Left hindlimb (tissue), 1 donor: Measurements from ENCODE around the gene VAX1.
A peak's percentile ranks its signal among the peaks of the same experiment; 100 is the strongest.
"Not testable (repeated sequence)": the region's sequence is repeated elsewhere in the genome, so short reads cannot be mapped to it uniquely, and the experiment has no call there.

Source experiments
- DNase-seq: peaks from one replicate; pipeline ENCODE4 v3.0.0-alpha.2; 2018

The VAX1 gene, protein sequence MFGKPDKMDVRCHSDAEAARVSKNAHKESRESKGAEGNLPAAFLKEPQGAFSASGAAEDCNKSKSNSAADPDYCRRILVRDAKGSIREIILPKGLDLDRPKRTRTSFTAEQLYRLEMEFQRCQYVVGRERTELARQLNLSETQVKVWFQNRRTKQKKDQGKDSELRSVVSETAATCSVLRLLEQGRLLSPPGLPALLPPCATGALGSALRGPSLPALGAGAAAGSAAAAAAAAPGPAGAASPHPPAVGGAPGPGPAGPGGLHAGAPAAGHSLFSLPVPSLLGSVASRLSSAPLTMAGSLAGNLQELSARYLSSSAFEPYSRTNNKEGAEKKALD

DNA sequence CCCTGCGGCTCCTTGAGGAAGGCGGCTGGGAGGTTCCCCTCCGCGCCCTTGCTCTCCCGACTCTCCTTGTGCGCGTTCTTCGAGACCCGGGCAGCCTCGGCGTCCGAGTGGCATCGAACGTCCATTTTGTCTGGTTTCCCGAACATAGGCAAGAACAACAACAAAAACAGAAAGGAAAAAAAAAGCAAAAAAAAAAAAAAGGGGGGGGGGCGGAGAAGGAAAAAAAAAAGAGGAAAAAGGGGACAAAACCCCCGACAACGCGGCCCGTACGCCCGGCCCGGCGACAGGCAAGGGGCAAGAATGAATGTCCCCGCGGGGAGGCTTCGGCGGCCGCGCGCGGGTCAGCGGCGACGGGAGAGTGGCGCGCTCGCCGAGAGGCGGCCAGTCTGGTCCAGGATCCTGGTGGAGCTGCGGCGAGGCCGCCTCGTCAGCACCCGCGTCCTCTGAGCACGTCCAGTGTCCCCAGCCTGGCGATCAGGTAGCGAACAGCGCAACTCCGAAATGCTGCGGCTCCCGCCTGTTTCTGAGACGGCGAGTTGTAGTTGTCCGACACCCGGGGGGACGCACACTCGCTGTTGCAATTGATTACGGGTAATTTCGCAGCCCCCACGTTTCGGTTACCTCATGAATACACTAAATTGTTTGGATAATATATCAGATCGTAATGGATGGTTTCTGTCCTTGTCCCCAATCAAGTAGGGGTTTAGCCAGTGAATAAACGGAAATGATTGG, at the start of gene VAX1:
TSS of gene VAX1 (minus strand) at position 360 of the 732 bp plus-strand sequence. CDS start at position 146, 214 bp downstream.
- no peak for DNase-seq

DNA sequence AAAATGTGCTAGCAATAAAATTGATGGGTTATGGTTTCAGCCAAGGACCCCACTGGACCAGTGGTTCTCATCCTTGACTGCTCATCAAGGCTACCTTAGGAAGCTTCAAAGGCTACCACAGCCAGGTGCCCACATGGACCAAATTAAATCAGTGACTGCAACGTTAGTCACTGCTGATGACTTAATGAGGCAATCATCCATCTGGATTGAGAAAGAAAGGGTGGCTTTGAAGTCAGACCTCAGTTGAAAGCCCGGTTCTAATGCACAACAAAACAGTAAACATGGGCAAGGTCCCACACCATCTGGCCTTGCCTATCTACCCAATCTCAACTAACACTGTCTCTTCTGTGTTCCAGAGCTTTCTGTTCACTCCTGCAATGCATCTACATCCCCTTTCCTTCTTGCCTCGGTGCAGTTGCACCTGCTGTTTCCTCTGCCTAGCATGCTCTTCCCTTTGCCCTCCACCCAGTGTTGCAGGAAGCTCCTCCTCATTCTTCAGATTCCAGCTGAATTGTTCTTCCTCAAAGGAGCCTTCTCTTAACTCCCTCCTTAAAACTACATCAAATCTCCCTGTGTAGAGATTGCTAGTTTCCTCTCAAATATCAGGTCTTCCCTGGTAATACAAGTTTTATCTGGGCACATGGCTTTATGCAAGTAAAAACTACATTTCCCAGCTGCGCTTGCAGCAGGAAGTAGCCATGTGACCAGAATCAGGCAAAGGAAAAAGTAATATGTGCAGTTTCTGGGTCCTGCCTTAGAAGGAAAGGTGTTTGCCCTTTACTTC, 49.0 kb upstream of the VAX1 start:
- no peak for DNase-seq

DNA sequence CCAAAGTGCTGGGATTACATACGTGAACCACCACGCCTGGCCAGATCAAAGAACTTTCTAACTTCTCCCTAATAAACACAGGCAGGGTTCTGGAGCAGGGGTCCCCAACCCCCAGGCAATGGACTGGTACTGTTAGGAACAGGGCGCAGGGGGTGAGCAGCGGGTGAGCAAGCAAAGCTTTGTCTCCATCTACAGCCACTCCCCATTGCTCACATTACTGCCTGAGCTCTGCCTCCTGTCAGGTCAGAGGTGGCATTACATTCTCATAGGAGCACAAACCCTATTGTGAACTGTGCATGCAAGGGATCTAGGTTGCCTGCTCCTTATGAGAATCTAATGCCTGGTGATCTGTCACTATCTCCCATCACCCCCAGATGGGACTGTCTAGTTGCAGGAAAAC, 47.7 kb upstream of the VAX1 start:
- DNase-seq = not testable (repeated sequence)

DNA sequence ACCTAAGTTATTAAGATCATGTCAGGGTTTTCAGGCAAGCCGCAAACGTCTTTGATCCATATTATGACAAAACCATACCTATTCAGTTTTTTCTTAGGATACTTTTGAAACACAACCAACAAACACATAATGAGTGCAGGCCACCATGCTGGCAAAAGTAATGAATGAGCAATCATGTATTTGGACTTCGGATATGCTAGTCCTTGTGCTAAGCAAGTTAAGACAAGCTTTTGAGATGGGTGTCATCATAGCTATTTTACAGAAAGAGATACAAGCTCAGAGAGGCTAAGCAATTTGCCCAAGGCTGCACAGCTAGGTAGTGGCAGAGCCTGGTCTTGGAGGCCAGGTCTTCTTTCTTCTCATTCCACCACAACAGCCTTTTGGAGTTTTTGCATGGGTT, 46.8 kb upstream of the VAX1 start:
- no peak for DNase-seq

DNA sequence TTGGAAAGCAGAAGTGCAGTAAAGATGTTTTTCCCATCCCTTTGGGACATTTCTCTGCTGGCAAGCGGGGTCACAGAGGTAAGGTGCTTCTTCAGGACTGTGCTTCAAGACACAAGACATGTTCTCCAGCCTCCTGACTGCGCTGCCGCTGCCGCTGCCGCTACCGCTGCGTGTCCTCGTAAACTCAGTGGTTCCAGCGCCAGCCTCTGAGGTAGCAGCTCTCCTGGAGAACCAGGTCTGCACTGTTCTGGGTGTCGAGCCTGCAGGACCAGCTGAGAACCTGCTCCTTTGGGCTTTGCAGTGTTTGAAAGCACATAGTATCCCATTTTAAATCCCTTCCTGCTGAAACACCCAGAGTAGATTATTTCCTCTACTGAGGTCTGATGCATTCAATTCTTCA, 46.2 kb upstream of the VAX1 start:
- no peak for DNase-seq

DNA sequence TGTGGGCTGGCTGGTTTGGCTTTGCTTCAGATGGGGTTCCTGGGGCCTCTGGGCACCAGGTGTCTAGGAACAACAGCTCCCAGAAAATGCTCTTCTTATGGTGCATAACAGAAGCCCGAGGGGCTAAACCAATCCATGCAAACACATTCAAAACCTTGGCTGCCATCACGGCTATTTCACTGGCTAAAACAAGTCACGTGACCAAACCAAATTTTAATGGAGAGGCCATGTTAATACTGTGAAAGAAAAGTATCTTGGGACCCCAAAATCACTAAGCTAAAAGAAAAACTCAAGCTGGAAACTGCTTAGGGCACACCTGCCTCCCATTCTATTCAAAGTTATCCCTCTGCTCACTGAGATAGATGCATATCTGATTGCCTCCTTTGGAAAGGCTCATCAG, 40.1 kb upstream of the VAX1 start:
- DNase-seq = no peak

DNA sequence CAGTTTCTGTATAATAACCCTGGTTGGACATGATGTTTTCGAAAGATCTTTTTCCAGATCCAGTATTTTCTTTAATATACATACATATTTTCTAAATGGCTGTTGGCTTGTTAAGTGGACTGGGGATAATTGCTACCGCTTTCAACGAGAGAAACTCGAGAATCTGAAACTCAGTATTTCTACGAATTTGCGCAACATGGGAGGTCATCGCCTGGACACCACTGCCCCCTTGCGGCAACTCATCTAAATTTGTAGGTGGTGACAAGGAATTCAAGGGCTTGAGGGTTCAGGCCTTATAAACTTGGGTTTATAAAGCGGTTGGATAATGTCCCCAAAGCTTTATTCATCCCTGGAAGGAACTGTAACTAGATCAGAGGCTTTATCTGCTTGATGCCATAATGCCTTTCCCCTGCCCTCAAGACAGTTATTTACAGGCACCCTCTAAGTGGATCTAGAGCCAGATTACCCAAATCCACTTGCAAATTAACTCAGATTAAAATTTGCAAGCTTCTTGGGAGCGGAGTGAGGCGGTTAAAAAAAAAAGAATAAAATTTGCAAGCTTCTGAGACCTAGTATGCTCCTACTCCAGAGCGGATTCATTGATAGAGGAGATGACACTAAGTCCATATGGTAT, 37.9 kb upstream of the VAX1 start:
- DNase-seq = peak; percentile 64

DNA sequence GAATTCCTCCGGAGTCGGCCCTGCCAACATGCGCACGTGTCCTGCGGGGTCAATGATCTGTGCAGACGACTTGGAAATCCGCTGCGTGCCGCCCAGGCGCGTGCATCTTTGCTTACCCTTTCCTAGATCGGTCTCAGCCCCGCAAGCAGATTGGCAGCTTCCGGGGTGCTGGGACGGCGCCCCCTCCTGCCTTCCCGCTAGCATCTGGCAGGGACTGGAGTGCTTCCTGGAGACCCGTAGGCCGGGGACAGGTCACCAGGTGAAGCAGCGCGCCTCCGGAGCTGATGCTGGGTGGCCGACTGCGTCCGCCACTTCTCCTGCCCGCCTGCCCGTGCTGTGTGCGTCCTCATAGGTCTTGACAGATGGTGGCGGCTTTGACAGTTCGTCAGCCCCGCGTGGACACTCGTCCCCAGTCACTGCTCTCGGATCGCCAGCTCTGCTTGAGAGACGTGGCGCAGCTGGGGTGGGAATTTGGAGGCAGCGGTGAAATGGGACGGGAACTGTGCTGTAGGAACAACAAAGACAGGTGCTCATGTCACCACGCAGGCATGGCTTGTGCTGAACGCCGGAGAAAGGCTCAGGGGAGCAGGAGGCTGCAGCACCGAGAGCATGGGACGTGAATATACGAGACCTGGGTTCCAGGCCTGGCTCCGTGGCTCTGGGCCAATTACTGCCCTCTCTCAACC, 37.3 kb upstream of the VAX1 start:
- DNase-seq = no peak

DNA sequence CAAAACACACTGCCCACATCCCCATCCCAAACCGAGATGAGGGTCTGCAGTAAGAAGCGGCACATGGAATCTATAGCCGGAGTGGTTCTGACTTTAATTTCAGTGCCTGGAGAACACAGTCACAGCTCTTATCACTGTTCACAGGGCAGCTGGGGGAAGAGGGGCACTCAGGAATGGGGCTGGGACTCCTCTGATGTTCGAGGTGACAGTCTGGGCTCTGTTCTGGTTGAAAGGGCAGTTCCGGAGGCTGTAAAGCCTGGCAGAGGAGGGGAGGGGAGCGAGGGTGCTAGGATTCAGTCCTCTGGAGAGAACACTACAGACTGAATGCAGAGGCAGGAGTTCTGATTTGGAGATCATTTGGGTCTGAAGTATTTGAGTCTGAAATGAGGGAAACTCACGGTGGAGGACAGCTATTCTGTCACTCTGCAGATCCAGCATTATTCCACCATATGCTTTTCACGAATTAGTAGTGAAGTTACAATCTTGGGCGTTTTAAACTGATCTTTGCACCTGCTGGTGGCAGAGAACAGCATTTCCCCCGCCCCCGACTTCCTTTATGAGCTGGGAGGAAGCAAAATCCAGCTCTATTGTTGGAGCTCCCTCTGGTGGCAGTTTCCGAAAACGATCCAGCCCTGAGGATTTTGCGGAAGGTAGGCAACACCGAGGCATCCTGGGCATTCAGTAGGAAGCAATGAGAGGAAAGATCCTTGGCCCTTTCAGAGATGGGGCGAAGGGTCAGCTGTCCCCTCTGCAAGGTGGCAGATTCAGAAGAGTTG, 36.6 kb upstream of the VAX1 start:
- DNase-seq = peak; percentile 76

DNA sequence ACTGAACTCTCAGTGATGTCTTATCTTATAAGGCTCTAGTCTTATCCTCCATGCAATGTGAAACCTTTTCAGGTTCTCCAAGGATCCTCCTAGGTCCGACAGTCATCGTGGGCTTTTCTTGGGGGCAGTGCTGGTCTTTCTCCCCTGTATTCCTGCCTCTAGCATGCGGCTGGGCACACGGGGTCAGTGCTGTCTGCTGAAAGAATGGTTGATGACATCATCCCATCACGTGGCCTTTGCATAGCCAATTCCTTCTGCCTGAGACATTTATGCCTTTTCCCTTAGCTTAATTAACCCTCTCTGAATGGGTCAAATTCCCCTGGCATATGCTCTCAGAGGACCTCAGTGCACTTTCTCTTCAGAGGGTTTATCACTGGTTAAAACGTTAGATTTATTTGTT, 32.2 kb upstream of the VAX1 start:
- DNase-seq = no peak

DNA sequence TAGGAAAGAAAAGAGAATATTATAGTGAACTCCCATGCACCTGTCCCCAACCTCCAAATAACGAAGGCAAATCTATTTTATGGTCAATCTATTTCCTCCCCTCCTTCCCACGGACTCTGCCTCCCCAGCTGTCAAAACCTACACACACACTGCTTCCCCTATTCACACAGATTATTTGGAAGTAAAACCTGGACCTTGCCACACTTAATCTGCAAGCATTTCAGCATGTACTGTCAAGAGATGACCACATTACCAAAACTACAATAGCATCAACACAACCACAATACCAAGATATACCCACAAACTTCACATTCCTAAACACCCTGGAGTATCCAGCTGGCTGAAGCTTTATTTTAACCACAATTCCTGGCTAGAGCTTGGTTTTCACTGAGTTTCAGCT, 31.4 kb upstream of the VAX1 start:
- DNase-seq = no peak

DNA sequence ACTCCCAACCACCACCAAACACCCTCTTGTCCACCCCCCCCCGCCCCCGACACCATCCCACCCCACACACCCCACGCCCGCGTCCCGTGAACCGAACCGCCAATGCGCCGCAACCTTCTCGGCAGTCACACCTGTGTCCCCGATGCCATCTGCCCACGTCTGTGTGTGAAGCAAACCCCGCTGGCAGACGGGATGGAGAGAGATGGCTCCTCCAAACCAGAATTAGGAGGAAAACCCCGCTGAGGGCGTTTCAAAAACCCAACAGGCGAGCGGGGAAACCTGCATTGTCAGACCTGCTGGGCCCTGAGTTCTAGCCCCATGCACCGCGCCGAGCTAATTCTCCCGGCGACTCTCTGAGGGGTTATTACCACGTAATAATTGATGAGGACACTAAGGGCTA, 30.7 kb upstream of the VAX1 start:
- DNase-seq = no peak

DNA sequence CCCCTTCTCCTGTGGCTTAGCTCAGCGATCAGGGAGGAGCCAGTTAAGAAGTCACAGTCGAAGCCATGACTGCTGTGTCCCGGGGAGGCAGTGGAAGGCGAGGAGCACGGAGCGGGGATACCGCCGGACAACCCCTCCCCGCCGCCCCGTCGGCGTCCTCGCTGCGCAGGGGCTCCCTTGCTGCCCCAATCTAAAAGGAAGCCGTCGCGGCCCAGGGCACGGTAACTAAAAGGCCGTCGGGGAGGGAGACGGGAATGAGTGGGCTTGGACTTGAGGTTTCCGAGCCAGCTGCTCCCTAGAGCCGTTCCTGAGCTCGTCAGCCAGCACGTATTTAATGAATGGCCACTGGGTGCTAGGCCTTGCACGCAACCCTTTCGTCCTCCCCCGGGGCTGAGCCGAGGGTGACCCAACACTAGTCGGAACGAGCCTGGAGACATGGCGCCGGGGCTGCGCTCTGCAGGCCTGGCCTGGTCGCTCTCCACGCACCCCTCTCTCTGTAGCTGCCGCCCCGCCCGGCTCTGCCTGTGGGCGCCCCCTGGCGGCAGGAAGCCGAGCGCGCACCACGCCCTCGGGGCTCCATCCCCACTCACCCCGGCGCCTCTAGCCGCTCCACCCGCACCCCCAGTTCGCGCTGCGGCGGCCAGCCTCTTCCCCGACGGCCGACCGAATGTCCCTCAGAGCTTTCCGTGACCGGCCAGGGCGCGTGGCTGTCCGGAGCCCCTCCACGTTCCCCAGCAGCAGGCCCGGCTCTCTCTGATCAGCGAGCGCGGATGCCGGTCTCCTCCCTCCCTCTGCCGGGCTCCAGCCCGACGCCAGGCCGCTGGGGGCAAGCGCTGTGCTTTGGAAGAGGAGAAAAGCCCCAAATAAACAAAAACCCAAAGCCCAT, 30.0 kb upstream of the VAX1 start:
- peak; percentile 73 for DNase-seq

DNA sequence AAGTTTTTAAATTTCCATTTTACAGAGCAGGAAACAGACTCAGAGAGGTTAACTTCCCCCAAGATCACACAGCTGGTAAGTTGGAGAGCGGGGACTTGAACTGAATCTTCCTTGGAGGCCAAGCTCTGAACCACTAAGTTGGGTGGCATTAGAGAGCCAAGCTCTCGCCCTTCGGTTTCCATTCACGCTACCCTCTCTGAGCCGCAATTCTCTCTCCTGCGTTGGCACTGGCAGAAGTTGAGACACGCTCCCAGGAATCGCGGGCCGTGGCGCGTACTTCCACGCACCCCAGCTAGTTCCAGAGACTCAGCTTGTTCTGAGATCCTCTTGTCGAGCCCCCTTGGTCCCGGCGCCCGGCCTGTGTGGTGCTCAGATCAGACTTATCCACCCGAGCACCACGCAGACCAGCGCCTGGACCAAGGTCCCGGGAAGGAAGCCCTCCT, 29.3 kb upstream of the VAX1 start:
- DNase-seq = no peak

DNA sequence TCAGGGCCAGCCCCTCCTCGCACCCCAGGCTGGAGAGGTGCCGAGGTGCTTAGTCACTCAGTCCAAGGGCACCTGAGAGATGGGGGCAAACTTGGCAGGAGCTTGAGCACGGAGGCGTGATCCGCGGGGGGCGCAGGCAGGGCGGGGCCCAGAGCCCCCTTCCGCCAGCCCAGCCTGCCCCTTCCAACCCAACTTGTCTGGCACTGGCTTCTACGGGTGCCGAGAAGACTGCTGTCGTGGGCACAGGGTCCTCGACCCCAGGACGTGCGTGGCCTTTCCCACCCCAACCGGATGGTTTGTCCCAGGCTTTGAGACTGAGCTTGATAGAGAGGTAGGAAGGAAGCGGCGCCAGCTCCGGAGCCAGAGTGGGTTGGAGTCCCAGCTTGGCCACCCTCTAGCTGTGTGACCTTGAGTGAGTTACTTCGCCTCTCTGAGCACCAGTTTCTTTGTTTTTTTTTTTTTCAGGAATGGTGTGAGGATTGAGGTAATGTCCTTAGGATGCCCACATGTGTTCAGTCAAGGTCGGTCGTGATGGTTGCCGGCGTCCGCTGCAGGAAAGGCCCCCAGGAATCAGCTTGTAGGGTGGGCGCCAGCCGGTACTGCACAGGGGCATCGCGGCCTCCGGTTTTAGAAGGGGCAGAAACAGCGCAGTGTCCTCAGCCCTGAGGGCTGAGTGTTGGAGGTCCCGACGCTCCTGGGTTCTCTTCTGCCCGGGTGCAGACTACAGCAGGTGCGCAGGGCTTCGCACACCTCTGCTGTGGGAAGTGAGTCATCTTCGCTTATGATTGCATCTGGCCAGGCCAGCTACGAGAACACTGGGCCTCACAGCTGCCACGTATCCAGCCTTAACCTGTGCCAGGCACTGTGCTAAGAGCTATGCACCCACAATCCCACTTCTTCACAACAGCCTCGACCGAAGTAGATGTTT, 28.6 kb upstream of the VAX1 start:
- DNase-seq = no peak

DNA sequence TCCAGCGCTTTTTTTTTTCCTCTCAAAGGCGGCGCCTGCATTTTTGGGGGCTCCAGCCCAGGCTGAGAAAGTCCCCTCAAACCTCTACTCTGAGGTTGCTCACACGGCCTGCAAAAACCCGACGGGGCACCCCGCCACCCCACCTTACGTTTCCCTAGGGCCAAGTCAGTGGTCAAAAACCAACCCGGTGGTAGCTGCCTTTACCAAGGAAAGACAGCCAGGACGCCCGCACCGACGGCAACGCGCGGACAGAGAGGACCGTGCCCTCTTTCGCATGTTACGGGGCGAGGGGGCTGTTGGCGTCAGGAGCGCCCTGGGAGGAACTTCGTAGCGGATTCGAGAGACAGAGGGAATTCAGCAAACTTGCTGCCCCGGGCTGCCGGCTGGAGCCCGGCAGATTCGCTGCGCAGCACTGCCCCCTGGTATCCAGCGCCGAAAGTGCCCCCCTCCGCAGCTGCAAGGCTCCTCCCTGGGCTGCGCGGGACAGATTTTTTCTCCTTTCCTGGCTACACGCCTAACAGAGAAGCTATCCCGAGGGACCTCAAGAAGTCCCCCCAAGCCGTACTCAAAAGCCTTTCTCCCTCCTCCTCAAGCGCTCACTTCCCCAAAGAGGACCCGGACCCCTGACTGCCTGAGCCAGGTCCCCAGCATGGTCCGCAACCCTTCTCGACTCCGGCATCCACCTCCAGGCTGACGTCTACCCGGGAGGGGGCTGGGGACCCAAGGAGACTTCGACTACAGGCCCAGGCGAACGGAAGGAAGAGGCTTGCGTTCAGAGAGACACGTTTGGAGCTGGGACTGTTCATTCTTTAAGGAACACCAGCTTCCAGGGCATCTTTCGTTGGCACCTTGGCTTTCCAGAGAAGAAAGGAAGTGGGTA, 27.7 kb upstream of the VAX1 start:
- DNase-seq = no peak

DNA sequence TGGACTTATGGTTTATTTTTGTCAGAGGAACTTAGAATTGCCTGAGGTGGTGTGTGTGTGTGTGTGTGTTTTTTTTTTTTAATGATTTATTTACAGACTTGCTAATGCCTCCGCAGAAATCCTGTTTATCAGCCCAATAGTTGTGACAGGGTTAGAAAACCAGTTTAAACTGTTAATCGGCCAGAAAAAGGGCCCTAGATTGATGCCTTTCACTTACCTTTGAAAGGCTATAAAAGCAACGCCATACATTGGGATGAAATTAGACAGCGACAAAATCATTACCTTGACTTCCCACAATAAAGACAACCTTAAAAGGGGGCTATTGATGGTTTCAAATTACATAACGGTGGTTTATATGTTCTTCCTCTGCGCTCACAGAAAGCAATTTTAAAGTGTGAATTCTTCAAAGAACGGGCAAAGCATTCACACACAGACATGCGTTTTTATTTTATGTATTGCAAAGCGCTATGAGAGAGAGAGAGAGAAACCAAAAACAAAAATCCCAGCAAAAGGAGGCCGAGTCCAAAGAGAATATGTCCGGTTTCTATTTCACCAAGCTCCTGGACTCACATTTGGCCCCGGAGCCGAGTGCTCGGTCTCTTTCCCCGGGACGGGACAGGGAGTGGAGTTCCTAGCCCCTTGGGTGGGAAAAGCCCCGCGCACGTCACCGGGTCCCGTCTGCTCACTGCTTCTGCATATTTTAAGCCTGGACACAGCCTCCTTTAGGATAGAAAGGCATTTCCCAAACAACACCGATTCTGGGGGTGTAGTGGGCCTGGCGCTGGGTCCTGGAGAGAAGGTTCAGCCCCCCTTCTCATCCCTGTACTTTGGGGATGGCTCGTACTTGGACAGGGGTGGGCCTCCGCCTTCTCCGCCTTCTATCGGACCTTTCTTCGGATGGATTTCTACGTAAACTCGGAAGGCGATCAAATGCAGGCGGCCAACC, 26.8 kb upstream of the VAX1 start:
- DNase-seq = no peak
